ENCODE measurements around the gene YTHDF2.
A peak's percentile ranks its signal among the peaks of the same experiment; 100 is the strongest.

The YTHDF2 gene

DNA sequence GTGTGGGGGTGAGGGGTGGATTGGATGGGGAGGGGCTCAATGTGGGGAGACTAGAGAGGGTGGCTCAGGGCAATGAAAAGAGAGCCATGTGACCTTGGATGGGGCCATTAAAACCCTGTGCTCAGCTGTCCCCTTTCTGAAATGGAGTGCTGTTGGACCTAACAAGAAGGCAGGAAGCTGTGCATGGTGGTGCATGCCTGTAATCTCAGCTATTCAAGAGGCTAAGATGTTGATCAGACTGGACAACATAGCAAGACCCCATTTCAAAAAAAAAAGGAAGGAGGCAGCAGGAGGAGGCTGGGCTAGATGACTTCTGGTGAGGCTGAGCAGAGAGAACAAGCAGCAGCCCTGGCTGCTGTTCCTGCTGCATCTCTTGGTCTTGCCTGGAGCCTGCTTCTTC is 82.3 kb downstream of the YTHDF2 start:
- ChIA-PET POLR2A (no interaction called here), CTCF (no interaction called here)
- TF ChIP-seq ZNF830 (tag by site-specific recombination; IDR thresholded peaks at IDR 0.05; ENCODE audit: low read depth) (no peak), ZNF707 (tag by site-specific recombination; IDR thresholded peaks at IDR 0.05) (no peak), ZBTB8A (tag by site-specific recombination; IDR thresholded peaks at IDR 0.05) (no peak), ZNF121 (tag by site-specific recombination; IDR thresholded peaks at IDR 0.05) (peak; percentile 90), GLIS1 (tag by site-specific recombination; IDR thresholded peaks at IDR 0.05) (no peak), ZNF549 (tag by site-specific recombination; IDR thresholded peaks at IDR 0.05) (no peak), ZNF792 (tag by site-specific recombination; IDR thresholded peaks at IDR 0.05) (no peak), MEIS1 (CRISPR knock-in tag; IDR thresholded peaks at IDR 0.05; ENCODE audit: borderline replicate concordance) (no peak)
- no peaks in the 10 kb centered on the region for H3K4me1 ChIP-seq (ENCODE audit: control insufficient read depth, insufficient read depth, low read length)
- no peaks in the 10 kb centered on the region for H3K36me3 ChIP-seq (ENCODE audit: control insufficient read depth in 2 of 2, insufficient read depth in 1 of 2, low read length in 2 of 2)
- H3K9me3 ChIP-seq (ENCODE audit: control insufficient read depth, insufficient read depth, low read depth, low read length), result no peaks in the 10 kb centered on the region
- H3K4me3 ChIP-seq (ENCODE audit: low read depth, low read length), result no peak overlapping the region
- no peak overlapping the region for H3K27ac ChIP-seq (ENCODE audit: extremely low read depth, low read depth, low read length)
